GM19351 (cell line): Measurements from ENCODE around the gene THEMIS.
A peak's percentile ranks its signal among the peaks of the same experiment; 100 is the strongest.

ENCODE experiments used
- ATAC-seq: cut with Tn5 transposase; IDR thresholded peaks from one replicate; pipeline ENCODE4 v1.9.1; 2021; ENCODE audit warnings: mild to moderate bottlenecking, moderate library complexity; ENCODE audit not compliant: unreplicated experiment

Gene THEMIS

DNA sequence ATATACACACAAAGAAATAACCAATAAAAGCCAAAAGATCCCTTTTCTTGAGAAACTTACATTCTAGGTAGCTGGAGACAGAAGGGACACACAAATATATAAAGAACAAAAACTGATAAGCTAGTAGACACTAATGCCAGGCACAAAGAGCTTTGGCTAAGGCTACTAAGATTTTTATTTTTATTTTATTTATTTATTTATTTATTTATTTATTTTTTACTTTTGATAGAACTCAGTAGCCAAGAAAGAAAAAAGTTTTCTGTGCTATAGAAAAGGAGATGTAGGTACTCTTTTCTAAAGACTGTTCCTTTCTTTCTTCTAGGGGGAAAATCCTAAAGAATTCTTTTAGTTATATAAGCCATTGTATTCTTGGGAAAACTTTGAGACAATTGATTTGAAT, 34.1 kb downstream of the THEMIS start:
- no peak for ATAC-seq

DNA sequence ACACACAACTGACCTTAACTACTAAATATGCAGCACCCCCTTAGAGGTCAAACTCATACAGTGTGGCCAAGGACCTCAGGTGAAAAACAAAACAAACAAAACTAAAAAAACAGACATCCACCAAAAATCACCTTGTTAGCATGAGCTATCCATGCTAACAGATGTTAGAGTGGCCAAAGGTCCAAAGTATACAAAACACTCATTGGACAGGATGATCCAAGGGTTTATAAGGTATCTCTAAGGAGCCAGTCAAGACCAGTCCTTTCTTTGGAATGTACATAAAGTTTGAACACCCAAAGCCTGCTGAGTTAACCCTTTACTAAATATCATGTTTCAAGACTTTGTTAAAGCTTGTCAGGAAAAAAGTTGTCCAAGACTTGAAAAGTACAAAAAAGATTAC, 35.8 kb downstream of the THEMIS start:
- ATAC-seq, result no peak

DNA sequence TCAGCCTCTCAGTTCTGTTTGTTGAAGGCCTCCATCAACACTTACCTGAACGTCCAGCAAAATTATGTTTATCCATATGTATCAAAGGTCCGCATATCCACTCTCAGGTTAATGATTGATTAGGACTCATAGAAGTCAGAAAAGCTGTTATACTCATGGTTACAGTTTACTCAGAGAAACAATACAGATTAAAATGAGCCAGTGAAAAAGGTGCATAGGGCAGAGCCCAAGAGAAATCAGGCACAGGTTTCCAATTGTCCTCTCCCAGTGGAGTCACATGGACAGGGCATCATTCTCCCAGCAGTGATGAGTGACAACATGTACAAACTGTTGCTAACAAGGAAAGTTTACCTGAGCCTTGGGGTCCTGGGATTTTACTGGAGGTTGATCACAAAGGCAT, 36.2 kb downstream of the THEMIS start:
- ATAC-seq, result no peak

GRCh38 chr6:127860723-127861122, 40.1 kb downstream of the THEMIS start:
- no peak for ATAC-seq

DNA sequence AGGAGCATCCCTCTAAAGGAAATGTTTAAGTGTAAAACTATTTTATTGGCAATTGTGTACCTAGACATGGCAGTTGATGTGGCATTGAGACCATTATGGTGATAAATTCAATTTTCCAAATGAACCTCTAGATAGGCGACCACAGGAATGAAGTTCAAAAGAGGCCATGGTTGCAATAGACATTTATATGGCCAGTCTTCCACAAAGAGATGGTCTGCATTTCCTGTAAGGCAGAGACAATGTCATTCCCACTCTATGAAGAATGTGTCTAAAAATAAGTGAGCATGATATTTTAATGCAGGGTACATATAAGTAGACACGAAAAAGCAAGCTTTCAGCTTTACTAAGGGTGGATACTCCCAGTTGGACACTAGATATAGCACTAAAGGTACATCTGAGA, 40.9 kb downstream of the THEMIS start:
- no peak for ATAC-seq

GRCh38 chr6:127858727-127859391, 42.0 kb downstream of the THEMIS start:
- no peak for ATAC-seq

DNA sequence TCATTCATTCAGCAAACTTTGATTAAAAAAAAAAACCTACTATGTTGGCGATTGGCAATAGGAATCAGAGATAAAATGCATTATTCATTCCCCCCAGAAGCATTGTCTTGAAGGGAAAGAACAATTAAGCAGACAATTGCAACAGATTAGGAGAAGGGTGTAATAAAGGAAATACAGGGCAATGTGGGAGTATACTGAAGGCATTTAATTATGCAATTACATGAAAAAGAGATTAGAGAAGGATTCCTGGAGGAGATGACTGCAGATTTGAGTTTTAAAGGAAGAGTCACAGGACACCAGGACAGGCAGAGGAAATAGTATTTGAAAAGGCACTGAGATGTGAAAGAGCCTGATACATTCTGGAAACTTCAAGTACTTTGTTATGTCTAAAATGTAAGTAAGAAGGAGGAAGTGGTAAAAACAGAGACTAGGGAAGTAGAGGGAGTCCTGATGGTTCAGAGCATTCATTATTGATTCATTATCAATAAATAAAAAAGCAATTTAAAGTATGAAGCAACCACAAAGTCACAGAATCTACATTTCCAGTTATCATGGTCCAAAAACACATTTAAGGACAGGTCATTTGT, 43.7 kb downstream of the THEMIS start:
- ATAC-seq, result no peak

DNA sequence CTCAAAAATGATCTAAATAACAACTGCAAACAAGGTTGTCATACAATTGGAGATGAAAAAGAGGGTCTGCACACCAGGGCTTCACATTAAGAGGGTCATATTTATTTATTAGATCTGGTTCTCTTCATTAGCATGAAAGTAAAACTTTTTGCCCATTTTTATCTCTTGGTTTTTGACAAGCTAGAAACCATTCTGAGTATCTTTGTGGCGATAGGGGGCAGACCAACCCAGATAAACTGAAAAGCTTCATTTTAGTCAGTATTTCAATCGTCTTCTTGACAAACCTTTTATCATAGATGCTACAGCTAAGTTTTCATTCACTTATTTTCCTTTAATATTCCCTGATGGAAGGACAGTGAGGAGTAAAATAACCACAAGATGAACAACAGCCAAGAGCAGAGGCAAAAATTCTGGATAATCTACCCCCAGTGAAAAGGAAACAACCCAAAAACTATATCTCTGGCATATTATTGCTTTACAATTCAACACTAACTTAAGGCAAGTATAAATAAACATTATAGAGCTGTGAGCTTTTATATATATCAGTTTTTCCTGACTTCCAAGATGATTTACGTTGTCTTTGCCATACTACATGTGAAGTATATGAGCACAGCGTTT, 45.2 kb downstream of the THEMIS start:
- ATAC-seq, result peak; percentile 70

- ATAC-seq, result no peak
Observed at GRCh38 chr6:127854009-127854408, 46.8 kb downstream of the THEMIS start.

DNA sequence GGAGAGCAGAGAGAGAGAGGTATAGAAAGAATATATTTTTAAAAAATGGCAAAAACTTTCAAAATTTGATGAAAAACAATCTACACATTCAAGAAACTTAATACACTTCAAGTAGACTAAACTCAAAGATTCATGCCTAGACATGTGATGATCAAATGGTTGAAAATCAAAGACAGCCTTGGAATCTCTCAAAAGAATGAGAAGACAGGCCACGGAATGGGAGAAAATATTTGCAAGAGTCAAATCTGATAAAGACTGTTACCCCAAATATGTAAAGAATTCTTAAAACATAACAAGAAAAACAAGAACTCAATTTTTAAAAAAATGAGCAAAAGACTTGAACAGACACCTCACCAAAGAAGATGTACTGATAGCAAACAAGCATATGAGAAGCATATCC, 49.7 kb downstream of the THEMIS start:
- no peak for ATAC-seq

GRCh38 chr6:127845242-127845641, 55.6 kb downstream of the THEMIS start:
- no peak for ATAC-seq

DNA sequence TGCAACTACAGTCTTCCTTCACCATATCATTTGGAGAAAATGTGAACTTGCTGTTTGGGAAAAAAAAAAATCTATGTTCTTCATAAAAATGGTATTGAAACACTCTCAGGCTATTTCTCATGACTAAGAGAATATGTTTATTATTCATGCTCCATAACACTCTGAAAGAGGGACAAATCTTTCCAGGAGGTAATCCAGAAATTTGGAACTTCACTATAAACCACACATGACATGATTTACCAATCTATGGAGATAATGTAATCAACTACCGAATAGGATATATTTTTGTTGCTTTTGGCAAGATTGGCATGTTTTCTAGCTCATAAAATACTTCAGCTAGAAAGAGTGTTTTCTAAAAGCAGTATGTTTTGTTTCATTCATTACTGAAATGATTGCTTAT, 56.3 kb downstream of the THEMIS start:
- ATAC-seq, result no peak

DNA sequence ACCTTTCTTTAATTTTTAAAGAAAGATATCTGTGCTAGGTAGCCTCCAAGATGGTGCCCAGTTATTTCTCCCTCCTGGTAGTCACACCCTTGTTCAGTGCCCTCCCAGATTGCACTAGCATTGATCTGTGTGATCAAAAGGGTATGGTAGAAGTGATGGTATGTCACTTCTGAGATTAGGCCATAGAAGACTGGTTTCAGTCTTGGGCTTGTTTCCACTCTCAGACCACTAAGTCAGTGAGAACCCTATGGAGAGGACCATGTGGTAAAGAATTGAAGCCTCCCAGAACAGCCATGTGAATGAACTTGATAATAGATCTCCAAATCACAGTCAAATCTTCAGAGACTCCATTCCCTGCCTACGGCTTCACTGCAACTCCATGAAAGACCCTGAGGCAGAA, 57.3 kb downstream of the THEMIS start:
- ATAC-seq, result no peak

DNA sequence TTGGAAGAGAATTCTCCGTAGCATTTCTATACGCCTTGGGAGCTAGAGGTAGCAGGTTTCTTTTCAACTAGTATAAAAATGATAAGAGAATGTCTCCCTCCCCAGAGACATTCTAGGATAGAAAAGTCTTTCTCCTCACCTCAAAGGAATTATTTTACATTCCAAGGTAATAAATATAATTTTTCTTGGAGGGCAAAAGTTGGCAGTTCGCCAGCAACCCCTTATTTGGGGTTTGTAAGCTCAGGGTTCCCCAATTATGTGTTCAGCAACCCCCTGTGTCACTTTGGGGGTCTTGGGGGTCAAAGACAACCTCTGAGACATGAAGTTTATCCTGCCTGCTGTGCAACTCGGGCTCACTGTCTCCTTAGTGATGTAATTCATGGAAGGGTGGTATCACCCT, 58.3 kb downstream of the THEMIS start:
- no peak for ATAC-seq

- ATAC-seq, result no peak
Observed at GRCh38 chr6:127841811-127842210, 59.0 kb downstream of the THEMIS start.

DNA sequence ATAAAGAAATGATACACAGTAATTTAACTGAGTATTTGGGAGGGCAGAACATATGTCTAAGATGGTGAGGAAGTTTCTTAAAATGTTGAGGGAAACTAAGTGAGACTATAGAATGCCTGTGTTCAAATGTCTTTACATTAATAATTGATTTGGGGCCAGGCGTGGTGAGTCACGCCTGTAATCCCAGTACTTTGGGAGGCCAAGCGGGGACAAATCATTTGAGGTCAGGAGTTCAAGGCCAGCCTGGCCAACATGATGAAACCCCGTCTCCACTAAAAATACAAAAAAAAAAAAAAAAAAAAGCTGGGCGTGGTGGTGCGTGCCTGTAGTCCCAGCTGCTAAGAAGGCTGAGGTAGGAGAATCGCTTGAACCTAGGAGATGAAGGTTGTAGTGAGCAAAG, 66.7 kb downstream of the THEMIS start:
- ATAC-seq, result no peak

GRCh38 chr6:127833336-127833735, 67.5 kb downstream of the THEMIS start:
- ATAC-seq, result no peak

GRCh38 chr6:127832381-127832780, 68.5 kb downstream of the THEMIS start:
- ATAC-seq, result no peak

DNA sequence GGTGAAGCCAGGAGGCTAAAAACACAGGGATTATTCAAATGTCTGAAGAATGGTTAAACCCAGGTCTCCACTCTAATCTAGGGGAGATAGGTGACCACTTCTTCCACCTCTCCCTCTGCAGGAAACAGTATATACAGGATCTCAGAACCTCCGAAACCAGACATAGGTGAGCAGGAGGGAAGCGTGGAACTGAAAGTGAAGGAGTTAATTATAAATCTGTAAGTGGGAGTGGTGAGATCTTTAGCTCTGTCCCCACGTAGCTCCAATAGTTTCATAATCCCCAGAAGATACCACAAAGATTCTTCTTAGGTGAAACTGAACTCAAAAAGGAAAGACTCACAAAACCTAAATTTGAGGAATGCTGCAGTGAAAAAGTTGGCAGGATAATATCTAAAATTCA, 76.8 kb downstream of the THEMIS start:
- no peak for ATAC-seq

- no peak for ATAC-seq
Observed at GRCh38 chr6:127821431-127821830, 79.4 kb downstream of the THEMIS start.

DNA sequence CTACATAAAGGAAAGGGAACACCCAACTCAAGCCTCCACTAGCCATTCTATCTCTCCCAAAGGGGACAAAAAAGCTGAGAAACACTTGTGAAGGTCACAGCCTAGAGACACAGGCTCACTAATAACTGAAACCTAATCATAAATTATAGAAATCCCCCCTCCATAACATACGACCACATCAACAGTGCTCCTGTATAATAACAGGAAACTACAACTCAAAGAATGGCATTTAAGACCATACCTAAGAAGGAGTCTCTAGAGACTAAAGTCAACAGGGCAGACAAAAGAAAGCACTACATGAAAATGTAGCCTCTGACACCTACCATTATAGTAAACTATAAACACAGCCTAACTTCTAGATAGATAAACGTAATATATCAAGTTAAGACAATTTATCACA, 82.7 kb downstream of the THEMIS start:
- no peak for ATAC-seq

GRCh38 chr6:127816643-127817042, 84.2 kb downstream of the THEMIS start:
- ATAC-seq, result no peak

DNA sequence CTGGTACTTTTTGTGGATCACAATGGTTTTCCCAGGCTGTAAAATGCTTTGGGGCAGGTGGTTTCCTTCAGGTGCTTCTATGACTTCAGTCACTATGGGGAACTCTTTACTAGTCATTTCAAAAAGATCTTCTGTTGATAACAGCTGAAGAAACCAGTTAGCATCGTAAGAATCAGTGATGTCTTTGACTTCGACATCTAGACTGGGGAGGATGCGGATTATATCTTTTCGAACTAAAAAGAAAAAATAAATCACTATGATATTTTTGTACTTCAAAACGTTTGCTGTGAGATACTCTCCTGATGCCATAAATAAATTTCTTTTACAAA, 87.2 kb downstream of the THEMIS start:
- ATAC-seq, result no peak
